Peyer's patch (tissue), 4 donors: ENCODE measurements around the gene HSD17B8. TPM values are rescaled to one million over a fixed set of nuclear protein-coding genes. Genes with fewer than 3 reads are reported as not detected.

Source experiments
- DNase-seq, 3 donors: peaks; one replicate each; pipeline ENCODE4 v3.0.0-alpha.2; 2017 to 2019
- H3K27ac ChIP-seq, 4 donors: fragments of 200-600 bp; sonication (generic); one replicate each; pipeline ENCODE4 v1.5.1; 2016 to 2019
- H3K27me3 ChIP-seq, 2 donors: fragments of 200-600 bp; sonication (generic); one replicate each; pipeline ENCODE4 v1.5.1; 2019
- H3K36me3 ChIP-seq, 3 donors: fragments of 200-600 bp; sonication (generic); one replicate each; pipeline ENCODE4 v1.5.1; 2016 to 2019
- H3K4me1 ChIP-seq, 4 donors: fragments of 200-600 bp; sonication (generic); one replicate each; pipeline ENCODE4 v1.5.1; 2016 to 2019
- H3K4me3 ChIP-seq, 4 donors: fragments of 200-600 bp; sonication (generic); 1 replicate in 3 of 4; 2 replicates in 1 of 4; pipeline ENCODE4 v1.5.1; 2016 to 2019; ENCODE audit warnings: mild to moderate bottlenecking in 1 of 4
- H3K9me3 ChIP-seq, 4 donors: fragments of 200-600 bp; sonication (generic); one replicate each; pipeline ENCODE4 v1.5.1; 2016 to 2019; ENCODE audit warnings: mild to moderate bottlenecking in 1 of 4
- POLR2A ChIP-seq, 2 donors: fragments of 450-650 bp; IDR thresholded peaks; one replicate each; pipeline ENCODE4 v1.5.1; 2017; ENCODE audit warnings: antibody characterized with exemption in 2 of 2, mild to moderate bottlenecking in 2 of 2, moderate library complexity in 2 of 2
- small RNA-seq, 2 donors: library from RNA; depleted of rRNA; stranded (forward); fragments of <200 nt; gene quantifications; one replicate each; pipeline ENCODE3, GENCODE V24; 2016
- total RNA-seq, 4 donors: library from RNA; depleted of rRNA; stranded (reverse); fragments of >200 nt; gene quantifications; one replicate each; pipeline ENCODE4 v1.1.0, GENCODE V29; 2016
- TF ChIP-seq, protein P1 (sequence below), 6 experiments: fragments of 450-650 bp in 4 of 6; fragments of 200-600 bp in 2 of 6; sonication (generic) in 1 of 6; IDR thresholded peaks; one replicate each; pipeline ENCODE4 v1.5.1; 2017 to 2019; ENCODE audit warnings: antibody characterized with exemption in 6 of 6, mild to moderate bottlenecking in 3 of 6, moderate library complexity in 1 of 6

HSD17B8 gene
- total RNA-seq, 4 donors from 2014 or later: 26.4 to 58.0 (median 44.0) TPM

DNA sequence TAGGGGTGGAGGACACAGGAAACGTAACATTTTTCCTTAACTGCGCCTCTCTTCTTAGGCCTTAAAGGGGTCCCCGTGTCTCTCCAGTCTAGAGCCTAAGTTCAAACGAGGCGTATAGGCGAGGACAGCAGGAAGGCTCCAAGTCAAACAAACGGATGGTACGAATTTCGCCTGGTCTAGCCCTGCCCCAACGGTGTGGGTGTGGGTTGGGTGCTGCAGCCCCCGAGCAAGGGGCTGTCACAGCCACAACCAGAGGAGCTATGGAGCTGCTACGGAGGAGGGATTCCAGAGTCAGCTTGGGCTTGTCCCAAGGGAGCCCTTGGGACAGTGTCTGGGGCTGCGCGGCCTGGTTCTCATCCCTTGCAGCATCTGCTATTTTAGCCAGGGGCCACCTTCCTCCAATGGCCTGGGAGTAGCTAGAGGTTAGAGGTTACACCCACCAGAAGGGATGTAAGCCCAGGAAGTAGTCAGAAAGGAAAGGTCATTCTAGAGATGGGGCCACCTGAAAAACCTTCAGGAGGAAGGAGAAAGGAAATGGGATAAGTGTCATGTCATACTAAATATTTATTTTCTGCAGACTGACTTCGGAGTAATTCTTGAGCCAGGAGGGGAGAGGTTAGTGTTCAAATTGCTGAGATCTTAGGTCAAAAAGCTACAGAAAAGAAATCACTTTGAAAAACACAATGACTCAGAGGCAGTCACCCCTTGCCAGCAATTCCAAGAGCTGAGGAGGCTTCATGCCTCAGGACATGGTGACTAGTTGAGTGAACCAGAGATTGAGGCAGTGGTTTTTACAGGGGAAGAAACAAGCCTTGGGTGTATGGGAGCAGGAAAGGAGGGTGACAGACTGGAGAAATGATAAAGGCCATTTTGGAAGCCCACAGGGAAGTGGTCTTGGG is 45.5 kb downstream of the HSD17B8 start:
- no peak for TF ChIP-seq POLR2A (IDR thresholded peaks at IDR 0.05)
- TF ChIP-seq, protein P1, sequence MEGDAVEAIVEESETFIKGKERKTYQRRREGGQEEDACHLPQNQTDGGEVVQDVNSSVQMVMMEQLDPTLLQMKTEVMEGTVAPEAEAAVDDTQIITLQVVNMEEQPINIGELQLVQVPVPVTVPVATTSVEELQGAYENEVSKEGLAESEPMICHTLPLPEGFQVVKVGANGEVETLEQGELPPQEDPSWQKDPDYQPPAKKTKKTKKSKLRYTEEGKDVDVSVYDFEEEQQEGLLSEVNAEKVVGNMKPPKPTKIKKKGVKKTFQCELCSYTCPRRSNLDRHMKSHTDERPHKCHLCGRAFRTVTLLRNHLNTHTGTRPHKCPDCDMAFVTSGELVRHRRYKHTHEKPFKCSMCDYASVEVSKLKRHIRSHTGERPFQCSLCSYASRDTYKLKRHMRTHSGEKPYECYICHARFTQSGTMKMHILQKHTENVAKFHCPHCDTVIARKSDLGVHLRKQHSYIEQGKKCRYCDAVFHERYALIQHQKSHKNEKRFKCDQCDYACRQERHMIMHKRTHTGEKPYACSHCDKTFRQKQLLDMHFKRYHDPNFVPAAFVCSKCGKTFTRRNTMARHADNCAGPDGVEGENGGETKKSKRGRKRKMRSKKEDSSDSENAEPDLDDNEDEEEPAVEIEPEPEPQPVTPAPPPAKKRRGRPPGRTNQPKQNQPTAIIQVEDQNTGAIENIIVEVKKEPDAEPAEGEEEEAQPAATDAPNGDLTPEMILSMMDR (IDR thresholded peaks at IDR 0.05): no peak
- peaks cover 0 to 19% (median 5%) of the 10 kb centered on the region in 4 donors for H3K4me1 ChIP-seq
- peak overlapping the region; percentile 86 to 93 (median 89) for H3K27ac ChIP-seq
- DNase-seq: no peak
- no peaks in the 10 kb centered on the region for H3K9me3 ChIP-seq
- H3K27me3 ChIP-seq: no peaks in the 10 kb centered on the region
- peak overlapping the region; percentile 43 to 60 (median 56) for H3K4me3 ChIP-seq
- H3K36me3 ChIP-seq: peaks cover 0 to 5% (median 0%) of the 10 kb centered on the region in 3 donors

GRCh38 chr6:33250731-33251130 is 46.3 kb downstream of the HSD17B8 start:
- Histone ChIP-seq H3K27me3 (no peaks in the 10 kb centered on the region), H3K9me3 (no peaks in the 10 kb centered on the region), H3K4me1 (peaks cover 0 to 19% (median 5%) of the 10 kb centered on the region in 4 donors), H3K27ac (no peak overlapping the region), H3K4me3 (no peak overlapping the region), H3K36me3 (peaks cover 0 to 7% (median 0%) of the 10 kb centered on the region in 3 donors)
- TF ChIP-seq POLR2A (IDR thresholded peaks at IDR 0.05): no peak
- TF ChIP-seq, protein P1 (IDR thresholded peaks at IDR 0.05): no peak
- no peak for DNase-seq

DNA sequence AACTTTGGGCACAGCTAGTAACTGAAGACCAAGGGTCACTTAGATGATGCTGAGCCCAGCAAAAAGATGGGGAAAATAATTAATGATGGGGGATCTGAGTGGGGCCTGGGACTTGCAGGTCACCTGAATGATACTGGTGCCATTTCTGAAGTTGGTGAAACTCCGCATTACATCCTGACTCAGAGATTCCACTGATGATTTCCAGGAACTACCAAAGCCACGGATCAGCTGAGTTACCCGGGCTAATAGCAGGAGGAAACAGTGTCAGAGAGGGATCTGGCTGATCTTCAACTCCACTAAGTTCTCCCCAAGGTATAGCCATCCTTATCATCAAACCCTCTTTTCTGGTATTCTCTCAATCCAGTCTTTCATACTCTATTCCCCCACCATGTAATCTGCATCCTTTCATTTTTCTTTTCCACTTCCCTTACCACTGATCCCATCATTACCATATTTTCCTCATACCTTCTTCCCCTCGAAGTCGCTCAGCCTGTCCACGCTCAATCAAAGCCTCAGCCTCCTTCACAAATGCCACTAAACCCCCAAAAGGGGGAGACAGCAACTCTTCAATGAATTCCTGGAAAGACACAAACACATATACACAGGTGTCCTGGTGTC is 47.0 kb downstream of the HSD17B8 start:
- no peak for DNase-seq
- Histone ChIP-seq H3K4me3 (no peak overlapping the region), H3K9me3 (no peaks in the 10 kb centered on the region), H3K27ac (no peak overlapping the region), H3K4me1 (peaks cover 0 to 19% (median 5%) of the 10 kb centered on the region in 4 donors), H3K27me3 (no peaks in the 10 kb centered on the region), H3K36me3 (peaks cover 0 to 7% (median 0%) of the 10 kb centered on the region in 3 donors)
- TF ChIP-seq, protein P1 (IDR thresholded peaks at IDR 0.05): no peak
- no peak for TF ChIP-seq POLR2A (IDR thresholded peaks at IDR 0.05)

DNA sequence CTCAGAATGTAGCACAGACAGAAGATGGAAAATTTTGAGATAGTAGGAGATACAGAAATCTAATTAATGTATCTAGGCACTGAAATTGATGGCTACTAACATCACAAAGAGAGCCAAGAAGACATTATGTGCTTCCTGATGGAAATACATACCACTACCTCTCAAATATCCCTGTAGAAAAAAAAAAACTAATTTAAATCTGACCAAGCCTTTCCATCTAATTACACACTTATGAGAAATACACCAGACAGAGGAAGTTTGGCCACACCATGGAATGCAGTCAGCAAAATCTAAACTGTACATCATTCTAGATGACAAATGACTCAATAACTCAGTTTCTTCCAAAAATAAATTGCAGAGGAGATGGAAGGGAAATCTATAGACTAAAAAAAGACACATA is 48.3 kb downstream of the HSD17B8 start:
- no peak overlapping the region for H3K27ac ChIP-seq
- no peaks in the 10 kb centered on the region for H3K27me3 ChIP-seq
- no peaks in the 10 kb centered on the region for H3K9me3 ChIP-seq
- TF ChIP-seq POLR2A (IDR thresholded peaks at IDR 0.05): no peak
- TF ChIP-seq, protein P1 (IDR thresholded peaks at IDR 0.05): no peak
- peaks cover 0 to 19% (median 5%) of the 10 kb centered on the region in 4 donors for H3K4me1 ChIP-seq
- H3K36me3 ChIP-seq: peaks cover 0 to 13% (median 0%) of the 10 kb centered on the region in 3 donors
- DNase-seq: no peak
- H3K4me3 ChIP-seq: no peak overlapping the region

DNA sequence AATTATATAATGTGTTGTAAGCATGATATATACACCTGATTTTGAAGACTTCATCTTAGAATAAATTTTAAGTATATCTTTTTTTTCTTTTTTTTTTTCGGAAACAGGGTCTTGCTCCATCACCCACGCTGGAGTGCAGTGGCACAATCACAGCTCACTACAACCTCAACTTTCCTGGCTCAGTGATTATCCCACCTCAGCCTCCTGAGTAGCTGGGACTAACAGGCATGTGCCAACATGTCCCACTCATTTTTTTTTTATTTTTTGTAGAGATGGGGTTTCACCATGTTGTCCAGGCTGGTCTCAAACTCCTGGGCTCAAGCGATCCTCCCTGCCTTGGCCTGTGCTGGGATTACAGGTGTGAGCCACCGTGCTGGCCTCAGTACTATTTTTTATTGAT is 50.1 kb downstream of the HSD17B8 start:
- H3K9me3 ChIP-seq: no peaks in the 10 kb centered on the region
- no peaks in the 10 kb centered on the region for H3K27me3 ChIP-seq
- no peak overlapping the region for H3K27ac ChIP-seq
- no peak overlapping the region for H3K4me3 ChIP-seq
- H3K36me3 ChIP-seq: peaks cover 0 to 27% (median 0%) of the 10 kb centered on the region in 3 donors
- TF ChIP-seq POLR2A (IDR thresholded peaks at IDR 0.05): no peak
- TF ChIP-seq, protein P1 (IDR thresholded peaks at IDR 0.05): no peak
- H3K4me1 ChIP-seq: peaks cover 0 to 13% (median 2%) of the 10 kb centered on the region in 4 donors
- no peak for DNase-seq

Small RNAs within 50 kb of the gene (small RNA-seq; reads per million reads assigned to genes)
- gene MIR219A1 (1.3 to 2.9 reads per million in 2 donors), gene RNY4P10 (0 to 0.06 reads per million in 2 donors)

Other genes starting within 250 kb of the HSD17B8 start
- gene BRD2, start 236.1 kb upstream of the HSD17B8 start, total RNA-seq: 100 to 1,000 TPM; 146 to 525 (median 205) TPM
- gene HLA-DOA, start 195.1 kb upstream of the HSD17B8 start, total RNA-seq: 10 to 100 TPM in 1 of 4 donors, 1 to 10 TPM in 1, under 1 TPM in 1, not detected in 1; 0.95 to 26.4 (median 1.5) TPM
- 10 to 100 TPM; 14.6 to 70.1 (median 50.4) TPM for gene HLA-DPA1, start 131.0 kb upstream of the HSD17B8 start, total RNA-seq
- 100 to 1,000 TPM in 1 of 4 donors, 10 to 100 TPM in 2, 1 to 10 TPM in 1; 9.5 to 104 (median 19.7) TPM for gene HLA-DPB1, start 128.7 kb upstream of the HSD17B8 start, total RNA-seq
- gene COL11A2, start 12.2 kb upstream of the HSD17B8 start, total RNA-seq: 1 to 10 TPM in 1 of 4 donors, under 1 TPM in 2, not detected in 1; 0.18 to 2.5 (median 0.54) TPM
- 10 to 100 TPM; 23.1 to 56.7 (median 36.6) TPM for gene RXRB, start 4.0 kb upstream of the HSD17B8 start, total RNA-seq
- 10 to 100 TPM; 33.8 to 99.0 (median 55.0) TPM for gene SLC39A7, start 3.8 kb upstream of the HSD17B8 start, total RNA-seq
- gene RING1, start 3.8 kb downstream of the HSD17B8 start, total RNA-seq: 10 to 100 TPM; 18.2 to 38.0 (median 20.7) TPM
- 100 to 1,000 TPM in 2 of 4 donors, 10 to 100 TPM in 2; 56.7 to 132 (median 95.8) TPM for gene VPS52, start 67.2 kb downstream of the HSD17B8 start, total RNA-seq
- 1,000 to 10,000 TPM in 2 of 4 donors, 100 to 1,000 TPM in 2; 697 to 1,875 (median 903) TPM for gene RPS18, start 67.4 kb downstream of the HSD17B8 start, total RNA-seq
- gene B3GALT4, start 72.5 kb downstream of the HSD17B8 start, total RNA-seq: 10 to 100 TPM in 3 of 4 donors, 1 to 10 TPM in 1; 8.3 to 33.1 (median 28.5) TPM
- 100 to 1,000 TPM in 1 of 4 donors, 10 to 100 TPM in 3; 22.1 to 102 (median 34.3) TPM for gene WDR46, start 84.6 kb downstream of the HSD17B8 start, total RNA-seq
- gene PFDN6, start 84.9 kb downstream of the HSD17B8 start, total RNA-seq: 10 to 100 TPM; 12.4 to 24.8 (median 14.4) TPM
- 10 to 100 TPM; 15.4 to 89.1 (median 39.4) TPM for gene RGL2, start 94.3 kb downstream of the HSD17B8 start, total RNA-seq
- 100 to 1,000 TPM in 3 of 4 donors, 10 to 100 TPM in 1; 73.4 to 324 (median 204) TPM for gene TAPBP, start 109.4 kb downstream of the HSD17B8 start, total RNA-seq
- gene ZBTB22, start 113.1 kb downstream of the HSD17B8 start, total RNA-seq: 10 to 100 TPM; 11.6 to 27.6 (median 20.2) TPM
- gene DAXX, start 118.3 kb downstream of the HSD17B8 start, total RNA-seq: 10 to 100 TPM; 40.1 to 86.6 (median 45.9) TPM
- gene KIFC1, start 187.2 kb downstream of the HSD17B8 start, total RNA-seq: 10 to 100 TPM; 10.9 to 28.1 (median 18.3) TPM
- 10 to 100 TPM; 46.8 to 86.1 (median 77.3) TPM for gene PHF1, start 206.4 kb downstream of the HSD17B8 start, total RNA-seq
- 100 to 1,000 TPM in 2 of 4 donors, 10 to 100 TPM in 2; 43.7 to 134 (median 96.2) TPM for gene CUTA, start 213.5 kb downstream of the HSD17B8 start, total RNA-seq
- gene SYNGAP1, start 215.4 kb downstream of the HSD17B8 start, total RNA-seq: 10 to 100 TPM in 3 of 4 donors, 1 to 10 TPM in 1; 5.4 to 42.1 (median 15.0) TPM
- 1 to 10 TPM in 2 of 4 donors, under 1 TPM in 1, not detected in 1; 0.70 to 5.0 (median 2.6) TPM for gene ZBTB9, start 249.9 kb downstream of the HSD17B8 start, total RNA-seq